Trophoblast cell (in vitro differentiated cells and primary cell): ENCODE results near the gene TSEN2.

ENCODE experiments used
- DNase-seq, 2 donors: peaks; one replicate each; pipeline ENCODE4 v3.0.0-alpha.2; 2016
- H2AFZ ChIP-seq: 2 replicates; pipeline ENCODE4 v1.6.1; 2013; ENCODE audit warnings: low read length, moderate library complexity, mild to moderate bottlenecking; ENCODE audit not compliant: insufficient read depth, poor library complexity
- H2AK5ac ChIP-seq: 2 replicates; pipeline ENCODE4 v1.6.1; 2013; ENCODE audit warnings: mild to moderate bottlenecking, low read length
- H2BK120ac ChIP-seq: 2 replicates; pipeline ENCODE4 v1.6.1; 2013; ENCODE audit warnings: low read length, mild to moderate bottlenecking, moderate library complexity; ENCODE audit not compliant: insufficient read depth, poor library complexity
- H2BK12ac ChIP-seq: 2 replicates; pipeline ENCODE4 v1.6.1; 2013; ENCODE audit warnings: mild to moderate bottlenecking, low read length, moderate library complexity
- H2BK5ac ChIP-seq: 2 replicates; pipeline ENCODE4 v1.6.1; 2013; ENCODE audit warnings: low read length, low read depth, moderate library complexity, mild to moderate bottlenecking; ENCODE audit not compliant: poor library complexity
- H3K14ac ChIP-seq: 2 replicates; pipeline ENCODE4 v1.6.1; 2013; ENCODE audit warnings: mild to moderate bottlenecking, low read length
- H3K18ac ChIP-seq: 2 replicates; pipeline ENCODE4 v1.6.1; 2013; ENCODE audit warnings: mild to moderate bottlenecking, low read length
- H3K23ac ChIP-seq: 2 replicates; pipeline ENCODE4 v1.6.1; 2013; ENCODE audit warnings: low read length
- H3K27ac ChIP-seq: 2 replicates; pipeline ENCODE4 v1.5.1; 2013; ENCODE audit warnings: low read depth, mild to moderate bottlenecking, inconsistent platforms, low read length, moderate library complexity
- H3K27me3 ChIP-seq: 2 replicates; pipeline ENCODE4 v1.6.1; 2013; ENCODE audit warnings: inconsistent platforms, mild to moderate bottlenecking, low read length, moderate library complexity; ENCODE audit not compliant: insufficient read depth
- H3K36me3 ChIP-seq, 2 experiments: 1 replicate in 1 of 2; 2 replicates in 1 of 2; pipeline ENCODE4 v1.6.1; 2013; ENCODE audit warnings: low read length in 2 of 2, mild to moderate bottlenecking in 2 of 2, moderate library complexity in 1 of 2; ENCODE audit not compliant: insufficient read depth in 2 of 2, control insufficient read depth in 1 of 2
- H3K4ac ChIP-seq: 2 replicates; pipeline ENCODE4 v1.6.1; 2013; ENCODE audit warnings: low read depth, mild to moderate bottlenecking, low read length, moderate library complexity
- H3K4me1 ChIP-seq, 2 experiments: 1 replicate in 1 of 2; 2 replicates in 1 of 2; pipeline ENCODE4 v1.6.1; 2013; ENCODE audit warnings: low read length in 2 of 2, mild to moderate bottlenecking in 2 of 2, moderate library complexity in 1 of 2; ENCODE audit not compliant: insufficient read depth in 2 of 2, control insufficient read depth in 1 of 2
- H3K4me2 ChIP-seq: 2 replicates; pipeline ENCODE4 v1.6.1; 2013; ENCODE audit warnings: inconsistent platforms, mild to moderate bottlenecking, low read length, moderate library complexity
- H3K4me3 ChIP-seq: 2 replicates; pipeline ENCODE4 v1.5.1; 2013; ENCODE audit warnings: mild to moderate bottlenecking, low read depth, low read length, inconsistent platforms
- H3K79me1 ChIP-seq: one replicate; pipeline ENCODE4 v1.6.1; 2013; ENCODE audit warnings: low read length
- H3K79me2 ChIP-seq: 2 replicates; pipeline ENCODE4 v1.6.1; 2013; ENCODE audit warnings: low read length, mild to moderate bottlenecking; ENCODE audit not compliant: control insufficient read depth, insufficient read depth, poor library complexity
- H3K9ac ChIP-seq: 2 replicates; pipeline ENCODE4 v1.6.1; 2013; ENCODE audit warnings: mild to moderate bottlenecking, low read length
- H3K9me3 ChIP-seq: 2 replicates; pipeline ENCODE4 v1.6.1; 2013; ENCODE audit warnings: low read depth, mild to moderate bottlenecking, control low read depth, inconsistent platforms, low read length; ENCODE audit not compliant: insufficient read depth
- H4K12ac ChIP-seq: 2 replicates; pipeline ENCODE4 v1.6.1; 2013; ENCODE audit warnings: low read depth, mild to moderate bottlenecking, low read length, moderate library complexity
- H4K8ac ChIP-seq: 2 replicates; pipeline ENCODE4 v1.6.1; 2013; ENCODE audit warnings: low read depth, mild to moderate bottlenecking, low read length, moderate library complexity
- H4K91ac ChIP-seq: one replicate; pipeline ENCODE4 v1.6.1; 2013; ENCODE audit warnings: low read depth, mild to moderate bottlenecking, low read length, moderate library complexity
- WGBS: extraction: QIAGEN DNeasy Blood & Tissue Kit; methylation state at CpG from one replicate; pipeline ENCODE4 v1.1.7; 2013; ENCODE audit warnings: missing lambda C conversion rate; ENCODE audit not compliant: insufficient read length, insufficient coverage; ENCODE audit errors: extremely low coverage; 5-methylcytosine and 5-hydroxymethylcytosine counted together

The TSEN2 gene

DNA sequence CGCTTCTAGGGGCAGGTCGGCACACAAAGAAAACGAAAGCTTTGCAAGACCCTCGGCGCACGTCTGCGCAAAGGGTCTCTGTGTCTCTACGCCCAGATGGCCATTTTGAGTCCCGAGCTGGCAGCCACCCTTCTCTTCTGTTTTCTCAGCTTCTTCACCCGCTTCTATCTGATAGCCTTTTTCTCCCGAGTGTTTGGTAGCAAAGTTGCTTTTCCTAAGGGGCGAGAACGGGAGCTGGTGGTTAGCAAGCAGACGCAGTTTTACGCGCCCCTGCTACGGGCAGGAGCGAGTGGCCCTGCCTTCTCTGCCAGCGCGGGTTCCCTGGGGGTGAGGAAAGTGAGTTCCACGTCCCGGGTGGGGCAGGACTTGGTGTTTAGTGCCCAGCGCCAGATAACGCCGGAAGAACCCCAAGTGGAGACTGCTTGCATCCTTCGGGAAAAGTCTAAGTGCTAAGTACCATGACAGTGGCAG, 69.7 kb downstream of the TSEN2 start:
- Histone ChIP-seq H3K79me2 (peaks cover 7% of the 10 kb centered on the region), H3K4me1 (peaks cover 3% of the 10 kb centered on the region in 2 experiments), H3K4me3 (no peak overlapping the region), H3K9ac (peak overlapping the region; percentile 58), H2BK5ac (no peak overlapping the region), H3K4me2 (peak overlapping the region; percentile 23), H3K27ac (no peak overlapping the region), H3K27me3 (no peaks in the 10 kb centered on the region), H3K9me3 (peaks cover 2% of the 10 kb centered on the region), H2AFZ (peak overlapping the region; percentile 78), H4K8ac (peak overlapping the region; percentile 73), H3K23ac (no peak overlapping the region), H3K14ac (no peak overlapping the region), H2AK5ac (peak overlapping the region; percentile 74), H4K91ac (no peak overlapping the region), H3K18ac (no peak overlapping the region), H3K36me3 (no peaks in the 10 kb centered on the region), H2BK120ac (no peak overlapping the region), H2BK12ac (no peak overlapping the region), H4K12ac (no peak overlapping the region), H3K79me1 (peaks cover 10% of the 10 kb centered on the region), H3K4ac (no peak overlapping the region)
- no peak for DNase-seq
- WGBS = no CpG with 5 or more reads among the region's 26 CpGs

DNA sequence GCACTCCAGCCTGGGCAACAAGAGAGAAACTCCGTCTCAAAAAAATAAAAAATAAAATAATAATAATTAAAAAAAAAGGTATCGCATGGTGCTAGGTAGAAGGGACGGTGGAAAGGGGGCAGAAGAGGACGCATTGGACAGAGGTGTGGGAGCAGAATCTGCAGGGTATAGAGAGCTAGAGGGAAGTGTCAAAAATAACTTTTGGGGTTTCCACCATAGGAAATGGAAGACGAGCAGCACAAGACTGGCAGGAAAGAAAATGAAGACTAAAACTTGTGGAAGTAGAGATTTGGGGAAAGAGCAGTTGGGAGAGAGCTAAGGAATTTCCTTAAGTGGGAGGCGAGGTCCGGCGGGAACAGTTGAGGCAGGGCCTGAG, 72.0 kb downstream of the TSEN2 start:
- peak overlapping the region; percentile 68 for H3K9ac ChIP-seq
- no peak overlapping the region for H3K27ac ChIP-seq
- H3K79me2 ChIP-seq = peaks cover 13% of the 10 kb centered on the region
- H3K4me2 ChIP-seq = peak overlapping the region; percentile 78
- H3K27me3 ChIP-seq = no peaks in the 10 kb centered on the region
- no peaks in the 10 kb centered on the region for H3K36me3 ChIP-seq
- no peak overlapping the region for H2AK5ac ChIP-seq
- H3K4ac ChIP-seq = no peak overlapping the region
- no peak for DNase-seq
- peak overlapping the region; percentile 86 for H2AFZ ChIP-seq
- H2BK5ac ChIP-seq = peak overlapping the region; percentile 42
- H3K79me1 ChIP-seq = peaks cover 10% of the 10 kb centered on the region
- no peak overlapping the region for H2BK12ac ChIP-seq
- H3K9me3 ChIP-seq = peaks cover 2% of the 10 kb centered on the region
- H2BK120ac ChIP-seq = peak overlapping the region; percentile 36
- peaks cover 3% of the 10 kb centered on the region in 2 experiments for H3K4me1 ChIP-seq
- H3K18ac ChIP-seq = peak overlapping the region; percentile 54
- peak overlapping the region; percentile 4 for H3K14ac ChIP-seq
- H4K91ac ChIP-seq = peak overlapping the region; percentile 58
- peak overlapping the region; percentile 82 for H4K8ac ChIP-seq
- WGBS = no CpG with 5 or more reads among the region's 8 CpGs
- no peak overlapping the region for H3K23ac ChIP-seq
- peak overlapping the region; percentile 31 for H4K12ac ChIP-seq
- H3K4me3 ChIP-seq = peak overlapping the region; percentile 71

DNA sequence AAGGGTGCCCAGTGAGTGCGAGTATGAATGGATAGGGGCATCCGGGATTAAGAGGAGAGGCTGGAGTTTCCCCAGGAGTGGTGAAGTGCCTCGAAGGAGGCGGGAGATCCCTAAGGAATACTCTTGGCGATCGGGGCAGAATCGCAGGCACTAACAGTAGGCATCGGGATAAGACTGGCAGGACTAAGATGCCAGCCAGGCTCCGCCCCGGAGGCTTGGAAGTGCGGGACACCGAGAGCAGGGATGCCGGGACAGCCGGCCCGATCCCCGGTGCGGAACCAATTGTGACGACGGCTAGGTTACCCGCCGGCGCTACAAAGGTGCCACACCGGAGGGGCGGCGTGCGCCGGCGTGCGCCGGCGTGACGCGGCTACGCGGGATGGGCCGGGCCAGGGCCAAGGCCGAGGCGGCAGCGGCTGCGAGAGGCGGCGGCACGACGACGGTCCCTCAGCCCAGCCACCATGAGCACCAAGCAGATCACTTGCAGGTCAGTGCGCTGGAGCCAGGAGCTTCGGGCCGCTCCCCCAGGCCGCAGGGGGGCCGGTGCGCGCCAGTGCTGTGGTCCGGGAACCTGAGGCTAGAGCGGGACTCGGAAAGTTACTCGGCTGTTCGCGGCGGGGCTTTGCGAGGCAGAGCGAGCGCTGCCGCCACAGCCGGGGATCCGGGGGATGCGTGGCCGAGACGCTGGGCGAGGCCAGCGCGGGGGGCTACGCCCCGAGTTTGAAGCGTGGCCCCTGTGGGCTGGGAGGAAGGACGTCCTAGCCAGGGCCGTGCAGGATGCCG, 72.6 kb downstream of the TSEN2 start, which contains the start of gene MKRN2:
TSS of gene MKRN2 (plus strand) at position 398 of the 783 bp plus-strand sequence. CDS start at position 462, 64 bp downstream.
- Histone ChIP-seq H3K18ac (peak within 1 kb of the TSS; percentile 99), H3K4ac (peak within 1 kb of the TSS; percentile 91), H2BK120ac (peak within 1 kb of the TSS; percentile 97), H4K91ac (peak within 1 kb of the TSS; percentile 95), H4K12ac (peak within 1 kb of the TSS; percentile 100), H3K23ac (no peak within 1 kb of the TSS), H3K9me3 (peaks cover 2% of the 10 kb centered on the region), H3K9ac (peak within 1 kb of the TSS; percentile 97), H3K27ac (peak within 1 kb of the TSS; percentile 93), H3K27me3 (no peaks in the 10 kb centered on the region), H3K4me2 (peak within 1 kb of the TSS; percentile 78), H2AFZ (peak within 1 kb of the TSS; percentile 89), H3K4me3 (peak within 1 kb of the TSS; percentile 100), H3K14ac (peak within 1 kb of the TSS; percentile 100), H2AK5ac (peak within 1 kb of the TSS; percentile 64), H3K4me1 (peaks cover 3 to 4% of the 10 kb centered on the region in 2 experiments), H4K8ac (peak within 1 kb of the TSS; percentile 99), H3K36me3 (no peaks in the 10 kb centered on the region), H2BK12ac (peak within 1 kb of the TSS; percentile 40), H3K79me1 (peaks cover 10% of the 10 kb centered on the region), H2BK5ac (peak within 1 kb of the TSS; percentile 96), H3K79me2 (peaks cover 14% of the 10 kb centered on the region)
- peak; percentile 86 to 95 for DNase-seq
- WGBS = no CpG with 5 or more reads among the region's 77 CpGs

DNA sequence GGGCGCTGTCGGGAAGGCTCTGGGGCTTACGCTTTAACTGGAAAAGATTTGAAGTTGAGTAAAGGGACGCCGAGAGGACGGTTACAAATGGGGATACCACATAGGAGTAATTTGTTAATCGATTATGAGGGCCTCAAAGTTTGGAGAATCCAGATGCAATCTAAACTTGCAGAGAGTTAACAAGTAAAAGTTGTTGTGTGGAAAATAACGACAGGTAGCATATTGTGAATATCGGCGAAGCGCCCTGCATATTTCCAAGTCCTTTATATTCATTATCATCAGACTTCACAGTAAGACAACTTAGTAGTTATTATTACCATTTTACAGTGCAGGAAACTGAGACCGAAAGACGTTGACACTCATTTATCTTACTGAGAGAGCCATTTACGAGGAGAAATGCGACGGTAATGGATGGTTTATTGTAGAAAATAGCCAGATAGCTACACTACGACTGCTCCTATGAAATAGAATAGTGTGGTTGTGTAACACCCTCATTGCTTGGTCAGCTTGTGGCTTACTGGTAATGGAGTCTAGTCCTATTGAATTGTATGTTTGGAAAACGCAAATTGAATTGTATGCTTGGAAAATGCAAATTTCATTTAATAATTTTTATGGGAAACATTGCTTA, 73.3 kb downstream of the TSEN2 start:
- Histone ChIP-seq H3K9ac (peak overlapping the region; percentile 97), H3K4me2 (peak overlapping the region; percentile 78), H4K8ac (peak overlapping the region; percentile 99)

More for the DNA sequence above, 73.3 kb downstream of the TSEN2 start:
- Histone ChIP-seq H2BK5ac (peak overlapping the region; percentile 96), H3K4ac (peak overlapping the region; percentile 91), H2AFZ (peak overlapping the region; percentile 89), H3K79me1 (peaks cover 10% of the 10 kb centered on the region), H3K18ac (peak overlapping the region; percentile 99), H3K27me3 (no peaks in the 10 kb centered on the region), H3K9me3 (peaks cover 2% of the 10 kb centered on the region), H3K23ac (no peak overlapping the region), H4K91ac (peak overlapping the region; percentile 95), H4K12ac (peak overlapping the region; percentile 100), H3K4me1 (peaks cover 5 to 10% of the 10 kb centered on the region in 2 experiments), H3K4me3 (peak overlapping the region; percentile 100), H3K14ac (peak overlapping the region; percentile 100), H3K79me2 (peaks cover 18% of the 10 kb centered on the region), H2AK5ac (peak overlapping the region; percentile 64), H3K27ac (peak overlapping the region; percentile 93), H2BK120ac (peak overlapping the region; percentile 97), H2BK12ac (no peak overlapping the region), H3K36me3 (no peaks in the 10 kb centered on the region)
- no CpG with 5 or more reads among the region's 18 CpGs for WGBS
- peak; percentile 12 to 59 for DNase-seq
